Effector memory CD8-positive, alpha-beta T cell (primary cell): ENCODE measurements around the gene CCDC116.
"Not testable (repeated sequence)": the region's sequence is repeated elsewhere in the genome, so short reads cannot be mapped to it uniquely, and the experiment has no call there.

Experiments used
- ATAC-seq: fragments of 150-1000 bp; cut with Tn5 transposase; replicated peaks from 2 replicates; pipeline ENCODE4 v1.10.0; 2021; ENCODE audit warnings: mild to moderate bottlenecking, moderate library complexity
- DNase-seq, 3 experiments: peaks; one replicate each; pipeline ENCODE4 v3.0.0; 2021
- H3K27ac Mint-ChIP-seq, 2 donors: one replicate each; pipeline ENCODE4 v1.8.0; 2022; ENCODE audit warnings: mild to moderate bottlenecking in 2 of 2, mixed read lengths in 2 of 2, moderate library complexity in 2 of 2
- H3K27me3 Mint-ChIP-seq, 2 donors: one replicate each; pipeline ENCODE4 v1.8.0; 2022; ENCODE audit warnings: mixed read lengths in 2 of 2
- H3K36me3 Mint-ChIP-seq: one replicate; pipeline ENCODE4 v1.8.0; 2022; ENCODE audit warnings: mild to moderate bottlenecking, moderate library complexity, mixed read lengths; ENCODE audit not compliant: insufficient read depth
- H3K4me1 Mint-ChIP-seq, 2 donors: one replicate each; pipeline ENCODE4 v1.8.0; 2022; ENCODE audit warnings: low read depth in 2 of 2, mixed read lengths in 2 of 2
- H3K4me3 Mint-ChIP-seq, 2 donors: one replicate each; pipeline ENCODE4 v1.8.0; 2022; ENCODE audit warnings: mild to moderate bottlenecking in 2 of 2, mixed read lengths in 2 of 2, moderate library complexity in 2 of 2
- H3K9me3 Mint-ChIP-seq, 2 donors: one replicate each; pipeline ENCODE4 v1.8.0; 2022; ENCODE audit warnings: mixed read lengths in 2 of 2

CCDC116 gene

GRCh38 chr22:21660904-21661303 lies 28.3 kb downstream of the CCDC116 start:
- DNase-seq (no peak), ATAC-seq (no peak)
- Mint-ChIP-seq H3K27ac (no peak overlapping the region), H3K9me3 (no peaks in the 10 kb centered on the region), H3K4me3 (no peak overlapping the region), H3K27me3 (no peaks in the 10 kb centered on the region), H3K36me3 (peaks cover 3% of the 10 kb centered on the region), H3K4me1 (peaks cover 19 to 23% of the 10 kb centered on the region in 2 donors)

GRCh38 chr22:21661991-21662390 lies 29.4 kb downstream of the CCDC116 start:
- Mint-ChIP-seq H3K4me3 (no peak overlapping the region), H3K27ac (no peak overlapping the region), H3K9me3 (no peaks in the 10 kb centered on the region), H3K27me3 (no peaks in the 10 kb centered on the region), H3K36me3 (peaks cover 12% of the 10 kb centered on the region), H3K4me1 (peaks cover 14 to 21% of the 10 kb centered on the region in 2 donors)
- DNase-seq (no peak), ATAC-seq (no peak)

GRCh38 chr22:21663738-21664137 lies 31.2 kb downstream of the CCDC116 start:
- no peaks in the 10 kb centered on the region for H3K27me3 Mint-ChIP-seq
- no peaks in the 10 kb centered on the region for H3K9me3 Mint-ChIP-seq
- DNase-seq: no peak
- H3K27ac Mint-ChIP-seq: no peak overlapping the region
- peaks cover 21 to 23% of the 10 kb centered on the region in 2 donors for H3K4me1 Mint-ChIP-seq
- H3K36me3 Mint-ChIP-seq: peaks cover 17% of the 10 kb centered on the region
- ATAC-seq: no peak
- H3K4me3 Mint-ChIP-seq: peak overlapping the region in 1 of 2 donors; percentile 1

GRCh38 chr22:21665047-21665851 lies 32.7 kb downstream of the CCDC116 start:
- peak overlapping the region; percentile 99 to 100 for H3K4me3 Mint-ChIP-seq
- no peak for DNase-seq
- no peaks in the 10 kb centered on the region for H3K9me3 Mint-ChIP-seq
- H3K4me1 Mint-ChIP-seq: peaks cover 24 to 33% of the 10 kb centered on the region in 2 donors
- H3K36me3 Mint-ChIP-seq: peaks cover 22% of the 10 kb centered on the region
- ATAC-seq: no peak
- peak overlapping the region; percentile 97 for H3K27ac Mint-ChIP-seq
- no peaks in the 10 kb centered on the region for H3K27me3 Mint-ChIP-seq

GRCh38 chr22:21666786-21667185 lies 34.2 kb downstream of the CCDC116 start:
- no peak for ATAC-seq
- peak overlapping the region; percentile 97 for H3K27ac Mint-ChIP-seq
- H3K36me3 Mint-ChIP-seq: peaks cover 36% of the 10 kb centered on the region
- no peaks in the 10 kb centered on the region for H3K27me3 Mint-ChIP-seq
- H3K4me1 Mint-ChIP-seq: peaks cover 24 to 33% of the 10 kb centered on the region in 2 donors
- H3K9me3 Mint-ChIP-seq: no peaks in the 10 kb centered on the region
- no peak for DNase-seq
- peak overlapping the region; percentile 99 to 100 for H3K4me3 Mint-ChIP-seq

GRCh38 chr22:21669026-21669425 lies 36.5 kb downstream of the CCDC116 start:
- peak overlapping the region in 1 of 2 donors; percentile 20 for H3K4me3 Mint-ChIP-seq
- ATAC-seq (no peak), DNase-seq (no peak)
- no peaks in the 10 kb centered on the region for H3K27me3 Mint-ChIP-seq
- peaks cover 30 to 33% of the 10 kb centered on the region in 2 donors for H3K4me1 Mint-ChIP-seq
- no peaks in the 10 kb centered on the region for H3K9me3 Mint-ChIP-seq
- H3K27ac Mint-ChIP-seq: peak overlapping the region; percentile 65 to 68
- H3K36me3 Mint-ChIP-seq: peaks cover 55% of the 10 kb centered on the region

GRCh38 chr22:21672107-21672629 lies 39.6 kb downstream of the CCDC116 start:
- H3K27me3 Mint-ChIP-seq: no peaks in the 10 kb centered on the region
- no peak for ATAC-seq
- H3K27ac Mint-ChIP-seq: peak overlapping the region in 1 of 2 donors; percentile 23
- H3K36me3 Mint-ChIP-seq: peaks cover 60% of the 10 kb centered on the region
- no peak for DNase-seq
- no peak overlapping the region for H3K4me3 Mint-ChIP-seq
- H3K4me1 Mint-ChIP-seq: peaks cover 14 to 27% of the 10 kb centered on the region in 2 donors
- H3K9me3 Mint-ChIP-seq: no peaks in the 10 kb centered on the region

GRCh38 chr22:21673534-21674321 lies 41.2 kb downstream of the CCDC116 start:
- Mint-ChIP-seq H3K4me1 (peaks cover 8 to 16% of the 10 kb centered on the region in 2 donors), H3K4me3 (no peak overlapping the region), H3K36me3 (peaks cover 58% of the 10 kb centered on the region), H3K27ac (peak overlapping the region in 1 of 2 donors; percentile 28), H3K9me3 (no peaks in the 10 kb centered on the region), H3K27me3 (no peaks in the 10 kb centered on the region)
- DNase-seq (no peak), ATAC-seq (no peak)

GRCh38 chr22:21674638-21675245 lies 42.2 kb downstream of the CCDC116 start:
- H3K9me3 Mint-ChIP-seq: no peaks in the 10 kb centered on the region
- H3K4me3 Mint-ChIP-seq: no peak overlapping the region
- DNase-seq: no peak

GRCh38 chr22:21677606-21678443 lies 45.3 kb downstream of the CCDC116 start:
- DNase-seq: no peak
- no peak overlapping the region for H3K4me3 Mint-ChIP-seq

More at GRCh38 chr22:21674638-21675245, 42.2 kb downstream of the CCDC116 start:
- peaks cover 5 to 9% of the 10 kb centered on the region in 2 donors for H3K4me1 Mint-ChIP-seq
- ATAC-seq: no peak
- no peak overlapping the region for H3K27ac Mint-ChIP-seq
- peaks cover 56% of the 10 kb centered on the region for H3K36me3 Mint-ChIP-seq
- no peaks in the 10 kb centered on the region for H3K27me3 Mint-ChIP-seq

GRCh38 chr22:21678842-21679241 lies 46.3 kb downstream of the CCDC116 start:
- Mint-ChIP-seq H3K36me3 (peaks cover 47% of the 10 kb centered on the region), H3K27ac (peak overlapping the region in 1 of 2 donors; percentile 32)
- not testable (repeated sequence) for ATAC-seq, H3K4me3 Mint-ChIP-seq, H3K4me1 Mint-ChIP-seq, H3K9me3 Mint-ChIP-seq, DNase-seq, H3K27me3 Mint-ChIP-seq

More at GRCh38 chr22:21677606-21678443, 45.3 kb downstream of the CCDC116 start:
- Mint-ChIP-seq H3K27ac (no peak overlapping the region), H3K9me3 (no peaks in the 10 kb centered on the region), H3K27me3 (no peaks in the 10 kb centered on the region), H3K4me1 (peaks cover 5 to 7% of the 10 kb centered on the region in 2 donors), H3K36me3 (peaks cover 51% of the 10 kb centered on the region)
- ATAC-seq: no peak

GRCh38 chr22:21679383-21679782 lies 46.8 kb downstream of the CCDC116 start:
- no peak overlapping the region for H3K4me3 Mint-ChIP-seq
- H3K9me3 Mint-ChIP-seq: no peaks in the 10 kb centered on the region
- peaks cover 50% of the 10 kb centered on the region for H3K36me3 Mint-ChIP-seq
- DNase-seq: no peak
- H3K27me3 Mint-ChIP-seq: no peaks in the 10 kb centered on the region
- no peak overlapping the region for H3K27ac Mint-ChIP-seq
- ATAC-seq: no peak
- H3K4me1 Mint-ChIP-seq: peaks cover 0 to 7% of the 10 kb centered on the region in 2 donors
